ENCODE results near the gene KCNK13.
"Not testable (repeated sequence)": the region's sequence is repeated elsewhere in the genome, so short reads cannot be mapped to it uniquely, and the experiment has no call there.

Gene KCNK13

GRCh38 chr14:90088176-90088575, 26.4 kb downstream of the KCNK13 start:
- no peak for TF ChIP-seq CTCF (conservative IDR thresholded peaks at IDR 0.05; ENCODE audit: low read length)
- no peak overlapping the region for H3K4me3 ChIP-seq (ENCODE audit: low read length)
- DNase-seq (ENCODE audit: low read depth) = no peak

- not testable (repeated sequence) for H3K4me3 ChIP-seq (ENCODE audit: low read length); DNase-seq (ENCODE audit: low read depth)
These were observed 27.7 kb downstream of the KCNK13 start for GRCh38 chr14:90089486-90089885.

- peak; percentile 30 for DNase-seq (ENCODE audit: low read depth)
- no peak for TF ChIP-seq CTCF (conservative IDR thresholded peaks at IDR 0.05; ENCODE audit: low read length)
- H3K4me3 ChIP-seq (ENCODE audit: low read length) = no peak overlapping the region
These were observed 29.6 kb downstream of the KCNK13 start for GRCh38 chr14:90091393-90091792.

- H3K4me3 ChIP-seq (ENCODE audit: low read length) = no peak overlapping the region
- peak; percentile 51 for DNase-seq (ENCODE audit: low read depth)
- no peak for TF ChIP-seq CTCF (conservative IDR thresholded peaks at IDR 0.05; ENCODE audit: low read length)
These were observed 32.3 kb downstream of the KCNK13 start for GRCh38 chr14:90093942-90094595.

- no peak for TF ChIP-seq CTCF (conservative IDR thresholded peaks at IDR 0.05; ENCODE audit: low read length)
- DNase-seq (ENCODE audit: low read depth) = no peak
- H3K4me3 ChIP-seq (ENCODE audit: low read length) = no peak overlapping the region
These were observed 33.3 kb downstream of the KCNK13 start for GRCh38 chr14:90095096-90095495.

- DNase-seq (ENCODE audit: low read depth) = no peak
- no peak overlapping the region for H3K4me3 ChIP-seq (ENCODE audit: low read length)
- TF ChIP-seq CTCF (conservative IDR thresholded peaks at IDR 0.05; ENCODE audit: low read length) = no peak
These were observed 34.8 kb downstream of the KCNK13 start for GRCh38 chr14:90096566-90096965.

- TF ChIP-seq CTCF (conservative IDR thresholded peaks at IDR 0.05; ENCODE audit: low read length) = no peak
These were observed 42.0 kb downstream of the KCNK13 start for GRCh38 chr14:90103808-90104207.

GRCh38 chr14:90105756-90106155, 44.0 kb downstream of the KCNK13 start:
- TF ChIP-seq CTCF (conservative IDR thresholded peaks at IDR 0.05; ENCODE audit: low read length) = no peak
- no peak overlapping the region for H3K4me3 ChIP-seq (ENCODE audit: low read length)
- DNase-seq (ENCODE audit: low read depth) = no peak

More at GRCh38 chr14:90103808-90104207, 42.0 kb downstream of the KCNK13 start:
- H3K4me3 ChIP-seq (ENCODE audit: low read length) = no peak overlapping the region
- no peak for DNase-seq (ENCODE audit: low read depth)
